ENCODE measurements around the gene ACTL10.

ACTL10 gene

GRCh38 chr20:33669224-33669623, 2.5 kb downstream of the ACTL10 start:
- ChIA-PET CTCF (interaction anchor here (0.5 to 3.3 kb wide), 15 partner anchors 10 to 400 kb away, joined by 3 to 25 read pairs (median 4); partner anchors contain the start of gene SNTA1), POLR2A (ENCODE audit: low non-redundant PET) (no interaction called here)
- DNase-seq (ENCODE audit: low spot score), result no peak
- H3K27ac ChIP-seq, result peak overlapping the region; percentile 88
- no peak for TF ChIP-seq CTCF (conservative IDR thresholded peaks at IDR 0.05; ENCODE audit: low read depth)

GRCh38 chr20:33669873-33670640, 3.3 kb downstream of the ACTL10 start:
- no peak for TF ChIP-seq CTCF (conservative IDR thresholded peaks at IDR 0.05; ENCODE audit: low read depth)
- no peak for DNase-seq (ENCODE audit: low spot score)
- H3K27ac ChIP-seq, result peak overlapping the region; percentile 88
- POLR2A ChIA-PET (ENCODE audit: low non-redundant PET), result interaction anchor here (0.5 kb wide), 2 partner anchors 74 to 77 kb away, joined by 3 read pairs; no protein-coding TSS in a partner anchor
- CTCF ChIA-PET, result interaction anchor here (0.6 to 1.7 kb wide), 7 partner anchors 14 to 399 kb away, joined by 3 to 14 read pairs (median 4); no protein-coding TSS in a partner anchor

DNA sequence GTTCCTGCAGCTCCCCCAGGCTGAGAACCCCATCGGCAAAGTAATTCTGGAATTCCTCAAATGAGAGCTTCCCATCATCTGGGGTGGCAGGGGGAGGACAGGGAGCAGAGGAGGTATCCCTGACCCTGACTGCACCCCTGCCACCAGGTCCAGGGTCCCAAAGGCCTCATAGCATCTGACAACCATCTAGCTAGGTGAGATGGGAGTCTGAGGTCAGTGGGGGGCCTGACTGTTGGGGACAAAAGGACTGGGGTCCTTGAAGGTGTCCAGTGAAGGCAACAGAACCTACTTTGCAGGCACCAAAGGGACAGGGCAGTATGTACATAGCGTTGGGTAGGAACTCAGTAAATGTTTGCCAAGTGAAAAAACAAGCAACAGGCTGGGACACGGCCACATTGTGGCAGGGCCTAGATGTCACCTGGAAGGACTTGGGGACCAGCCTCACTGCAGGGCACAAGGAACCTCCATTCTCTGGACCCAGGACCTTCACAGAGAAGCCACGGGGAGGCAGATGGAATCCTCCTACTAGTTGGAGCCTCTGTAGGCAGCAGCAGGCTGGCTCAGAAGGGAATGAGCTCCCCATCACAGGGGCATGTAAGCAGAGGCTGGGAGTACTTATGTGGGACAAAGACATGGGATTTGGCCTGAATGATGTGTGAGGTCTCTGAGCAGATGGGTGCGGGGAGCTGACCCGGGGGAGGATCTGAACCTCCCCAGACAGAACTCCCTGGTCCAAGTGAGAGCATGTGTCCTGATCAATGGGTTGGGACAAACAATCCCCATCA, 4.2 kb downstream of the ACTL10 start:
- CTCF ChIA-PET, result interaction anchor here (0.6 to 1.7 kb wide), 3 partner anchors 17 to 343 kb away, joined by 4 to 6 read pairs (median 5); no protein-coding TSS in a partner anchor
- no peak for DNase-seq (ENCODE audit: low spot score)
- POLR2A ChIA-PET (ENCODE audit: low non-redundant PET), result interaction anchor here (0.5 kb wide), 2 partner anchors 277 to 734 kb away, joined by 3 read pairs; no protein-coding TSS in a partner anchor
- no peak for TF ChIP-seq CTCF (conservative IDR thresholded peaks at IDR 0.05; ENCODE audit: low read depth)
- H3K27ac ChIP-seq, result peak overlapping the region; percentile 88

DNA sequence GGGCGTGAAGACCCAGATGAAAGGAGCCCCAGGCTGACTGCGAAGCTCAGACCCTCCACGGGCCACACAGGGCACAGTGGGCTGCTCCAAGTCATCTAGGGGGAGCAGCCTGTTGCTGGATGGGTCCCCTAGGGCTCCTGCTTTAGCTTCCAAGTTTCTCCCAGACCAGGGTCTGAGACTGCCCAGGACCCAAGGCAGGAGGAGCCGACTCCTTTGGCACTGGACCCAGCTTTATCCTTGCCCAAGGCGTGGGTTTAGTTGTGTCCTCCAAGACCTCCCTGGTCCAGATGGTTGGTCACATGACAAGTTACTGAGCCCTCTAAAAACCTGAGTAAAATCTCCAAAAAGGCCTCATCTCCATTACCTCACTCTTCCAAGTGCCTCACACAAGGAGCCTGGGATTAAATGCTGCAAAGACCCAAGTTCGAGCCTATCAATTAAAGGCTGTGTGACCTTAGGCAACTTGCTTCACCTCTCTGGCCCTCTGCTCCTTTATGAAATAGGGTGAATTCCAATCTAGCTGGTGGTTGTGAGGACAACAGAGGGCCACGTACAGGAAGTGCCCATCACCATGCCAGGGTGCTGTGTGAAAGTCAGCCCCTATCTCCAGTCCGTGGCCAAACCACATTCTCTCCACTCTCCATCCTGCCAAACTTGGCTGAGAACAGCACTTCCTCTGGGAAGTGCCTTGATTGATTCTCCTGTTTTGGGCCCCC, 5.0 kb downstream of the ACTL10 start:
- ChIA-PET CTCF (interaction anchor here (0.6 kb wide), 1 partner anchor 14 kb away, joined by 3 read pairs; no protein-coding TSS in a partner anchor), POLR2A (ENCODE audit: low non-redundant PET) (interaction anchor here (0.5 kb wide), 1 partner anchor 278 kb away, joined by 3 read pairs; no protein-coding TSS in a partner anchor)
- TF ChIP-seq CTCF (conservative IDR thresholded peaks at IDR 0.05; ENCODE audit: low read depth), result no peak
- peak overlapping the region; percentile 88 for H3K27ac ChIP-seq
- DNase-seq (ENCODE audit: low spot score), result no peak

DNA sequence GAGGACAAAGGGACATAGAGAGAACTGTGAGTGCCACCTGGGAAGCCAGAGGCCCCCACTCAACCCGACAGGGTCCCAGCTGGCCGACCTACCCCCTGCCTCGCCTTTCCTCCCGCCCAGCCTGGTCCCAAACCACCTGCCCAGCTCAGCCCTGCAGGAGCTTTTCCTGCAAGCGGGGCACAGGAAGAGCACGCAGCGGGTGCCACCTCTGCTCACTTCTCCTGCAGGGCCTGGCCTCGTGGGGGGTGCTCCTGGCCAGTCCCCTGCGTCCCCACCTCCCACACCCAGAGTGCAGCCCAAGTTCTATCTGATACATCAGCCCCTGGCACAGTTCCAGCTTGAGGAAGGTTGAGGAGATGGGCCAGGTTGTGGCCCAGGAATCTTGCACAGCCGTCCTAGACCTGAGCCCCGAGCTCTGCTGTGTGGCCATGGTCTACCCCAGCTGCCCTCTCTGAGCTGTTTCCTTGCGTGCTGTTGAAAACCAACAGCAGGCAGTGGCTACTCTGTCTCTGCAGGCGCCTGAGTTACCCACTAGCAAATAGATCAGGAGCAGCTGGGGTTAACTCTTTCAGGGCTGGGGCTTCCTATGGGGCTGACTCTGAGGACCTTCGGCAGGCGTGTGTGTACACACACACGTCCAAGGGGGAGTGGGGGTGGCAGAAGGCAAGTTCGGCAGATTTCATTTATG, 5.8 kb downstream of the ACTL10 start:
- peak overlapping the region; percentile 84 for H3K27ac ChIP-seq
- ChIA-PET CTCF (interaction anchor here (0.6 to 0.8 kb wide), 2 partner anchors 13 to 457 kb away, joined by 3 to 5 read pairs; no protein-coding TSS in a partner anchor), POLR2A (ENCODE audit: low non-redundant PET) (interaction anchor here (0.7 kb wide), 1 partner anchor 9 kb away, joined by 3 read pairs; no protein-coding TSS in a partner anchor)

More for the DNA sequence above, 5.8 kb downstream of the ACTL10 start:
- no peak for DNase-seq (ENCODE audit: low spot score)
- TF ChIP-seq CTCF (conservative IDR thresholded peaks at IDR 0.05; ENCODE audit: low read depth), result no peak
